HG02571 (cell line): ENCODE measurements around the gene DTWD1.
"Not testable (repeated sequence)": the region's sequence is repeated elsewhere in the genome, so short reads cannot be mapped to it uniquely, and the experiment has no call there.

Experiments used
- ATAC-seq: cut with Tn5 transposase; IDR thresholded peaks from one replicate; pipeline ENCODE4 v1.9.1; 2021; ENCODE audit warnings: mild to moderate bottlenecking, moderate library complexity; ENCODE audit not compliant: unreplicated experiment

The DTWD1 gene

GRCh38 chr15:49645941-49646340 is 25.1 kb downstream of the DTWD1 start:
- ATAC-seq = no peak

- no peak for ATAC-seq
Observed at GRCh38 chr15:49646891-49647290, 26.0 kb downstream of the DTWD1 start.

- no peak for ATAC-seq
Observed at GRCh38 chr15:49649987-49650386, 29.1 kb downstream of the DTWD1 start.

GRCh38 chr15:49650676-49651075 is 29.8 kb downstream of the DTWD1 start:
- no peak for ATAC-seq

GRCh38 chr15:49652922-49653321 is 32.1 kb downstream of the DTWD1 start:
- ATAC-seq = no peak

GRCh38 chr15:49656734-49657133 is 35.9 kb downstream of the DTWD1 start:
- no peak for ATAC-seq

GRCh38 chr15:49664716-49665115 is 43.9 kb downstream of the DTWD1 start:
- ATAC-seq = no peak

GRCh38 chr15:49666486-49666885 is 45.6 kb downstream of the DTWD1 start:
- not testable (repeated sequence) for ATAC-seq

- ATAC-seq = no peak
Observed at GRCh38 chr15:49669288-49669687, 48.4 kb downstream of the DTWD1 start.

GRCh38 chr15:49673861-49674260 is 53.0 kb downstream of the DTWD1 start:
- ATAC-seq = no peak

- no peak for ATAC-seq
Observed at GRCh38 chr15:49674370-49674769, 53.5 kb downstream of the DTWD1 start.

- no peak for ATAC-seq
Observed at GRCh38 chr15:49675041-49675440, 54.2 kb downstream of the DTWD1 start.

GRCh38 chr15:49678655-49679054 is 57.8 kb downstream of the DTWD1 start:
- ATAC-seq = no peak

- ATAC-seq = no peak
Observed at GRCh38 chr15:49686599-49686998, 65.8 kb downstream of the DTWD1 start.

GRCh38 chr15:49688135-49688790 is 67.4 kb downstream of the DTWD1 start:
- no peak for ATAC-seq

GRCh38 chr15:49692514-49693090 is 71.8 kb downstream of the DTWD1 start:
- ATAC-seq = no peak

- no peak for ATAC-seq
Observed at GRCh38 chr15:49693498-49693897, 72.7 kb downstream of the DTWD1 start.

- no peak for ATAC-seq
Observed at GRCh38 chr15:49696433-49696832, 75.6 kb downstream of the DTWD1 start.

- no peak for ATAC-seq
Observed at GRCh38 chr15:49697121-49697520, 76.3 kb downstream of the DTWD1 start.

- ATAC-seq = not testable (repeated sequence)
Observed at GRCh38 chr15:49702982-49703381, 82.1 kb downstream of the DTWD1 start.
